ENCODE measurements around the gene PGLYRP1. TPM values are rescaled to one million over a fixed set of nuclear protein-coding genes. Genes with fewer than 3 reads are reported as not detected.

The PGLYRP1 gene
- total RNA-seq, 1 experiment from 2014 or later = not detected

GRCh38 chr19:46065486-46066071 is 42.7 kb upstream of the PGLYRP1 start:
- POLR2A ChIA-PET (ENCODE audit: unreplicated experiment) = no interaction called here
- peaks cover 57% of the 10 kb centered on the region for H3F3A ChIP-seq (ENCODE audit: insufficient read depth, low read depth)
- BruUV-seq (replicated peaks) = no TSS peak
- H4K20me1 ChIP-seq (ENCODE audit: insufficient read depth) = no peaks in the 10 kb centered on the region
- H3K27ac ChIP-seq = peak overlapping the region; percentile 11; the same call in 1 of the 2 replicates
- H3K4me1 ChIP-seq (replicated peaks; ENCODE audit: insufficient read depth) = peaks cover 60% of the 10 kb centered on the region
- H3K4me3 ChIP-seq = no peak overlapping the region
- TF ChIP-seq CTCF (conservative IDR thresholded peaks at IDR 0.05) (no peak), EZH2 (IDR thresholded peaks at IDR 0.05; ENCODE audit: low read depth) (no peak)
- H2AFZ ChIP-seq = no peak overlapping the region
- H3K9me2 ChIP-seq (ENCODE audit: insufficient read depth) = no peaks in the 10 kb centered on the region
- DNase-seq = peak; percentile 23 to 87
- CTCF ChIA-PET = no interaction called here
- peaks cover 13% of the 10 kb centered on the region; the same call in 1 of the 2 replicates for H3K9me3 ChIP-seq (ENCODE audit: insufficient read depth, low read depth)
- no peaks in the 10 kb centered on the region for H3K79me2 ChIP-seq (ENCODE audit: low read depth)
- H3K27me3 ChIP-seq (ENCODE audit: insufficient read depth, low read depth) = no peaks in the 10 kb centered on the region
- H3K36me3 ChIP-seq (ENCODE audit: low read depth) = no peaks in the 10 kb centered on the region
- intact Hi-C loops (cut with micrococcal nuclease; ENCODE audit: unreplicated experiment) = no loop called here
- no peak overlapping the region for H3K4me2 ChIP-seq

- POLR2A ChIA-PET (ENCODE audit: unreplicated experiment) = no interaction called here
- no peak overlapping the region for H2AFZ ChIP-seq
- peaks cover 37% of the 10 kb centered on the region for H3F3A ChIP-seq (ENCODE audit: insufficient read depth, low read depth)
- no peak overlapping the region for H3K27ac ChIP-seq
- CTCF ChIA-PET = no interaction called here
- intact Hi-C loops (cut with micrococcal nuclease; ENCODE audit: unreplicated experiment) = no loop called here
- H3K4me3 ChIP-seq = no peak overlapping the region
- H3K9me3 ChIP-seq (ENCODE audit: insufficient read depth, low read depth) = peaks cover 13% of the 10 kb centered on the region; the same call in 1 of the 2 replicates
- H3K36me3 ChIP-seq (ENCODE audit: low read depth) = no peaks in the 10 kb centered on the region
- no peak overlapping the region for H3K4me2 ChIP-seq
- H3K27me3 ChIP-seq (ENCODE audit: insufficient read depth, low read depth) = peaks cover 5% of the 10 kb centered on the region; the same call in 1 of the 2 replicates
- no TSS peak for BruUV-seq (replicated peaks)
- no peaks in the 10 kb centered on the region for H4K20me1 ChIP-seq (ENCODE audit: insufficient read depth)
- no peak for DNase-seq
- no peaks in the 10 kb centered on the region for H3K9me2 ChIP-seq (ENCODE audit: insufficient read depth)
- H3K4me1 ChIP-seq (replicated peaks; ENCODE audit: insufficient read depth) = peaks cover 38% of the 10 kb centered on the region
- H3K79me2 ChIP-seq (ENCODE audit: low read depth) = no peaks in the 10 kb centered on the region
- TF ChIP-seq CTCF (conservative IDR thresholded peaks at IDR 0.05) (no peak), EZH2 (IDR thresholded peaks at IDR 0.05; ENCODE audit: low read depth) (no peak)
Measured at GRCh38 chr19:46063201-46063600, 40.3 kb upstream of the PGLYRP1 start.

GRCh38 chr19:46060012-46060411 is 37.2 kb upstream of the PGLYRP1 start:
- Histone ChIP-seq H3K36me3 (ENCODE audit: low read depth) (no peaks in the 10 kb centered on the region), H3K27ac (no peak overlapping the region), H3K9me2 (ENCODE audit: insufficient read depth) (no peaks in the 10 kb centered on the region), H3K27me3 (ENCODE audit: insufficient read depth, low read depth) (peaks cover 9% of the 10 kb centered on the region; the same call in 1 of the 2 replicates), H3K79me2 (ENCODE audit: low read depth) (no peaks in the 10 kb centered on the region), H3K4me3 (no peak overlapping the region), H3F3A (ENCODE audit: insufficient read depth, low read depth) (peaks cover 5% of the 10 kb centered on the region), H4K20me1 (ENCODE audit: insufficient read depth) (no peaks in the 10 kb centered on the region), H3K9me3 (ENCODE audit: insufficient read depth, low read depth) (peaks cover 13% of the 10 kb centered on the region; the same call in 1 of the 2 replicates), H3K4me2 (no peak overlapping the region), H2AFZ (no peak overlapping the region), H3K4me1 (replicated peaks; ENCODE audit: insufficient read depth) (peaks cover 6% of the 10 kb centered on the region; the same call in 1 of the 2 replicates)
- ChIA-PET CTCF (no interaction called here), POLR2A (ENCODE audit: unreplicated experiment) (no interaction called here)
- intact Hi-C loops (cut with micrococcal nuclease; ENCODE audit: unreplicated experiment) = no loop called here
- BruUV-seq (replicated peaks) = no TSS peak
- no peak for DNase-seq
- TF ChIP-seq EZH2 (IDR thresholded peaks at IDR 0.05; ENCODE audit: low read depth) = no peak
- TF ChIP-seq CTCF (conservative IDR thresholded peaks at IDR 0.05) = no peak
